ENCODE measurements around the gene PRKCH.

DNA sequence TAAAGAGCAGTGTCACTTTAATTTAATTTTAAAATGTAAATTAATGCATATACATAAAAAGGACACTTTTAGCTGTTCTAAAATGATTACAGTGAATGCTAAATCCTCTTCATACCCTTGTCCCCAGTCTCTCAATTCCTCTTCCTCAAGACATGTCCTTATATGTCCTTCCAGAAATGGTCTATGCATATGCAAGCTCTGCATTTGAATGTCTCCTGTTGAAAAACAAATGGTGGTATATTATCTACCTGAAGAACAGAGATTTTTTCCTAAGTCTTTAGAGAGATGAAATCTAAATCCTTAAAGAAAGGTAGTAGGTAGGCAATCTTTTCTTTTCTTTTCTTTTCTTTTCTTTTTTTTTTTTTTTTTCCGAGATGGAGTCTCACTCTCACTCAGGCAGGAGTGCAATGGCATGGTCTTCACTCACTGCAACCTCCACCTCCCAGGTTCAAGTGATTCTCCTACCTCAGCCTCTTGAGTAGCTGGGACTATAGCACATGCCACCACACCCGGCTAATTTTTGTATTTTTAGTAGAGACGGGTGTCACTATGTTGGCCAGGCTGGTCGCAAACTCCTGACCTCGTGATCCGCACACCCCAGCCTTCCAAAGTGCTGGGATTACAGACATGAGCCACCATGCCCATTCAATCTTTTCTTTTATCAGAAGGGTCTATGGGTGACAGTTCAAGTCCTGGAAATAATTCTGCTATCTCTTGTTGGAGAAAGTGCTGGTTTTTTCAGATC lies 180.5 kb downstream of the PRKCH start:
- TF ChIP-seq, protein P1, sequence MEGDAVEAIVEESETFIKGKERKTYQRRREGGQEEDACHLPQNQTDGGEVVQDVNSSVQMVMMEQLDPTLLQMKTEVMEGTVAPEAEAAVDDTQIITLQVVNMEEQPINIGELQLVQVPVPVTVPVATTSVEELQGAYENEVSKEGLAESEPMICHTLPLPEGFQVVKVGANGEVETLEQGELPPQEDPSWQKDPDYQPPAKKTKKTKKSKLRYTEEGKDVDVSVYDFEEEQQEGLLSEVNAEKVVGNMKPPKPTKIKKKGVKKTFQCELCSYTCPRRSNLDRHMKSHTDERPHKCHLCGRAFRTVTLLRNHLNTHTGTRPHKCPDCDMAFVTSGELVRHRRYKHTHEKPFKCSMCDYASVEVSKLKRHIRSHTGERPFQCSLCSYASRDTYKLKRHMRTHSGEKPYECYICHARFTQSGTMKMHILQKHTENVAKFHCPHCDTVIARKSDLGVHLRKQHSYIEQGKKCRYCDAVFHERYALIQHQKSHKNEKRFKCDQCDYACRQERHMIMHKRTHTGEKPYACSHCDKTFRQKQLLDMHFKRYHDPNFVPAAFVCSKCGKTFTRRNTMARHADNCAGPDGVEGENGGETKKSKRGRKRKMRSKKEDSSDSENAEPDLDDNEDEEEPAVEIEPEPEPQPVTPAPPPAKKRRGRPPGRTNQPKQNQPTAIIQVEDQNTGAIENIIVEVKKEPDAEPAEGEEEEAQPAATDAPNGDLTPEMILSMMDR (IDR thresholded peaks at IDR 0.05): no peak
- no peak for TF ChIP-seq POLR2A (IDR thresholded peaks at IDR 0.05)

All from esophagus squamous epithelium (tissue), 4 donors.